Glomerular endothelial cell (primary cell): Measurements from ENCODE around the gene PRPF19. TPM values are rescaled to one million over a fixed set of nuclear protein-coding genes. Genes with fewer than 3 reads are reported as not detected.

Experiments used
- DNase-seq: peaks from one replicate; pipeline ENCODE4 v3.0.0-alpha.2; 2011; ENCODE audit warnings: low read depth, low spot score; ENCODE audit errors: extremely low read depth
- total RNA-seq: library from RNA; depleted of rRNA; stranded (reverse); fragments of >200 nt; gene quantifications from 2 replicates; pipeline ENCODE4 v1.2.3, GENCODE V29; 2015

The PRPF19 gene
- total RNA-seq: 78.5 and 98.2 TPM in 2 replicates

DNA sequence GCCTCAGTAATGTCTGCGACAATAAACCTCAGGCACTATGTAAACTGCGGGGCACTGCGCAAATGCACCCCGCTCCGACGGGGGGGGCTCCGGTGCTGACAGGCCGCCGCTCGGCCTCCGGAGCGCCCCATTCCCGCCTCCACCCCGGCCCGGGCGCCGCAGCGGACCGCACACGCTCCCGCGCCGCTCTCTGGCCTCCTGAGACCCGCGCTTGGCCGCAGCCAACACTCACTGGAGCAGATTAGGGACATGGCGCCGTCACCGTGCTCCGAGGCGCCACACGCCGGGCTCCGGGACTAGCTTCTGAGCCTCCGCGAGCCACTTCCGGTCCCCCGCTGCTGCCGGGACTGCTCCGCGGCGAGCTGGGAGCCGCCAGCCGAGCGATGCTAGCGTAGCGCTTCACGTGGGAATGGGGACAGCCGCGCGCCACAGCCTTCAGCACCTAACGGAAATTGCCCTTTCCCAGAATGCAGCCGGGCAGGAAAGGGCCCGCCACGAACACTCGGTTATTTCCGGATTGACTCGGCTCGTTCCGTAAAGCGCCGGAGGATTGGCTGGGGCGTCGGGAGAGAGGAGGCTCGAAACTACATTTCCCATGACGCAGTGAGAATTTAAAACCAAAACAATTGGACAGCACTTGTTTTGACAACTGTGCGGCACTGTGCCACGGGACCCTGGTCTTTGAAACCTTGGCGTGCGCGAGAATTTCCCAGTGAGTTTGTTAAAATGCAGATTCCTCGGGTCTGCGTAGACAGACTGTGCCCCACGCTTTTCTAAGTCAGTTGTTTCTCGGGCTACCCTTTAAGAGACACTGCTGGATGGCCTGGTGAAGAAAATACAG is at the start of gene PRPF19:
TSS of gene PRPF19 (minus strand) at position 454 of the 841 bp plus-strand sequence. CDS start at position 251, 203 bp downstream.
- peak; percentile 87 for DNase-seq

DNA sequence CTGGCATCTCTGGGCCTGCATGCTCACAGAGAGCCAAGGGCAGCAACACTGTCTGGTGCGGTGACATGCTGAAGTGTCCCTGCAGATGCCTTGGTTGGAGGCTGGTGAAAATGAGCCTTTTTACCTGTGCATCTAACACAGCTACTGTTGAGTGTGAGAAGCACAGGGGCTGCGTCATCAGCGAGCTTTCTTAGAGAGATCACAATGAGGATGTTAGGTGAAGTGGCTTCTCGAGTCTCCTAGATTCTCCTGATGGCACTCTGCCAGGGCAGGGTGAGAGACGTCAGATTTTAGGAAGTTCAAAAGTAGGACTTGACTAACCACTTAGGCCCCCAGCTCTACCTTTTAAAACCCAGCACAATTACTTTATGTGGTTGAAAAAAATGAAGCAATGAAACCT is 49.2 kb upstream of the PRPF19 start:
- DNase-seq: no peak

DNA sequence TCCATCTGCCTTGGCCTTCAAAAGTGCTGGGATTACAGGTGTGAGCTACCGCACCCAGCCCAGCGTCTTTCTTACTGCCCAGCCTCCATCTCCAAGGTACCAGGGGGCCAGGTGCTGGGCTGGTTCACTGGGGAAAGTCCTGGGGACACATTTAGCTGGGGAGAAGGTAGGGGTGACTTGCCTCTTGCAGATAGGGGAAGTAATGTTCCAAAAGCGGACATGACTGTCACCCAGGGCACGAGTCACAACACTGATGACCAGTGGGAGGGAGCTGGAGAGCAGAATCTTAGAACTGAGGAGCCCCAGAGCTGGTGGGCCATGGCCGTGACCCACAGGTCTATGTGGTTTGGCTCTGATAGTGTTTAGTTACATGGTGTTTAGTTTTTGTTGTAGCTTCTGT is 48.0 kb upstream of the PRPF19 start:
- no peak for DNase-seq

DNA sequence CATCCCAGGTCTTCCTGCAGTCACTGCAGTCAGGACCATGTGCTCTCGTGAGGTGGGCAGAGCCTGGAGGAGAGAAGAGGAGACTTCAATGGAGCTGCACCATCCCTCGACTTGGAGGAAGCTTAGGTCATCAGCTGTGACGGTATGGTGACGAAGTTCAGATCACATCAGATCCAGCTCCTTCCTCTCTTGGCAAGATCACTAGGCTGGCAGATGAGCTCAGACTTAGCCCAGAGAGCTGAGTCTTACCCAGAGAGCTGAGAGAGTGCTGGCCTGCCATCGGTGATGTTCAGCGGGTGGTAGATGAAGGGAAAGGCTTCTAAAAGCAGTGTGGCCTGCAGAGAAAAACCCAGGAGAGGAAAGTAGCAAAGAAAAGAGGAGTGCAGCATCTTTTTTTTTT is 47.4 kb upstream of the PRPF19 start:
- no peak for DNase-seq

DNA sequence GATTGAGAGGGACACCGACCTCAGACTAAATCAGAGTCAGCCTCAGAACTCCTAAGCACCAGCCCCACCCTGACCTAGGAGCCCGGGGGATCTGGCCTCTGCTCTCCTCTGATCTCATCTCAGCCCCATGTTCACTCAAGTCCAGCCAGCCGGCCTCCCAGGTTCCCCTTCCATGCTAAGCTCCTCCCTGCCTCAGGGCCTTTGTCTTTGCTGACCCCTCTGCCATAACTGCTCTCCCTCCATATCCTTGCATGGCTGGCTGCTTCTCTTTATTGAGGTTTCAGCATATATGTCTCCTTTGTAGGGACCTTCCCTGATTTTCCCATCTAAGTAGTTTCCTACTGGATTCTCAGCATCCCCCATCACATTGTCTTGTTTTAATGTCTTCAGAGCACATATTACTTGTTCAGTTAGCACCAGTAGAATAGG is 46.4 kb upstream of the PRPF19 start:
- DNase-seq: no peak

DNA sequence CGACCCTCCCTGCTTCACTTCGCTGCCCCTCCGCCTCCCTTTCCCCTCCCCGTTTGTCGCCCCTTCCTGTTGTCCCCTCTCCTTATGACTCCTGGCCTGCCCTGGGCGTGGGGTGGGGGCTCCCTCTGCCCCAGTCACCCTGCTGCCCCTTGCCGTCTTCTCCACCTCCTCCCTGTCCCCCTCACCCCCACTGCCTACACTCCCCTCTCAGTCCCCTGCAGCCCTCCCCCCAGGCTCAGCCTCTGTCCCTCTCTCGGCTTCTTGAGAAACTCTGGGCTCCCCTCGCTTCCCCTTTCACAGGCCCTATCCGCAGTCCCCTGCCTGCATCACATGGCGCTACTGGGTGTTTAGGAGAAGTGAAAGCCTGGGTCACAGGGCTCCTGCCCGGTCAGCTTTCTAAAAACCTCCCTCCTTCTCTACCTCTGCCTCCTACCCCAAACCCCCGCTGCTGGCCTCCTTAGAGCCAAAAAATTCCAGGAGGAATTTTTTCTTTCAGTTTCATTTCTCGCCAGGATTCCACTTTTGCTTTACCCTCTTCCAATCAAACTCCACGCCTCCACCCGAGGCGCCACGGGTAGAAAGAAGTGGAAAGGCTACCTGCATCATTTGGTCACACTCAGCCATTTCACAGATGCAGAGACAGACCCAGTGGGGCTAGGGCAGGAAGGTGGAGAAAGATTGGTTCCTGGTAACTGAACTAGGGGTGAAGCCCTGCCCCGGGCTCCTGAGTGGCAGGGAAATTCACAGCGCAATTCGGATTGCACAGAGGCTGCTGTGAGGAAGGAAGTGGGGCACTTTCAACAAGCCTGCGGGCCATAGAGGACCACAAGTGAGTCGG is 45.7 kb upstream of the PRPF19 start, which contains the start of gene SLC15A3:
TSS of gene SLC15A3 (minus strand) at position 273 of the 838 bp plus-strand sequence. CDS start 625 bp downstream, outside the sequence.
- no peak for DNase-seq

DNA sequence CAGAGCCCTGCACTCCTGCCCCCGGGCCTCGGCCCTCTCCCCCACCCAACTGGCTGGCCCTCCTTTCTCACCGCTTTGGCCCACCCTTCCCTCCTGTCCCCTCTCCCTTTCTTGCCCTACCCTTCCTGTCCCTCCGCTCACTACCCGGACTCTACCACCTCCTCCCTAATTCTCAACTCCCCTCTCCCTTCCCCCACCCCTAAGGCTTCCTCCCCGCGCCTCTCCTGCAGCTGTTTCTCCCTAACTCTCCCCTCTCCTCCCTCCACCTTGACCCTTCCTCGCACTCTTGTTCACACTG is 45.2 kb upstream of the PRPF19 start:
- DNase-seq: no peak

DNA sequence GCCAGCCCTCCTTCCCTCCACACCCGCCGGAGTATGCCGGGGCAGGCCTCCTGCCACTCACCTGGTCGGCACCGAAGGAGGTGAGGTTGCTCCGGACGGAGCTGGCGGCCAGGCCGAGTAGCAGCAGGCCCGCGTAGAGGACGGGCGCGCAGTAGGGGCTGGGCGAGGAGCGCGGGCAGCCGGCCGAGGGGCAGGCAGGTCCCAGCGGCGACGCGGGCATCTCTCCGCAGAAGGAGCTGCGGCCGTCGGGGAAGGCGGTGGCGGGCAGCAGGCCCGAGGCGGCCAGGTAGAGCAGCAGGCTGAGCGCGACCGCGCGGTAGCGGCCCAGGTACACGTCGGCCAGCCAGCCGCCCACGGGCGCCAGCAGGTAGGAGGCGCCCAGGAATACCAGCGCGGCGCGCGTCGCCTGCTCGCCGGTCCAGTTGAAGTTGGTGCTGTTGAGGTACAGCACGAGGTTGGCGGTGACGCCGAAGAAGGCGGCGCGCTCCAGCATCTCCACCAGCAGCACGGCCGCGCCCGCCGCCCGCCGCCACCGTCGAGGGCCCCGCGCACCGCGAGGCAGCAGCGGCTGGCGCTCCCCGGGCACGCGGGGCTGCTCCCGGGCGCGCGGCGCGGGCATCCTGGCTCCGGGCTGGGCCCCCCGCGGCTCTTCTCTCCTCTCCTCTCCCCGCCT is 44.7 kb upstream of the PRPF19 start:
- no peak for DNase-seq

DNA sequence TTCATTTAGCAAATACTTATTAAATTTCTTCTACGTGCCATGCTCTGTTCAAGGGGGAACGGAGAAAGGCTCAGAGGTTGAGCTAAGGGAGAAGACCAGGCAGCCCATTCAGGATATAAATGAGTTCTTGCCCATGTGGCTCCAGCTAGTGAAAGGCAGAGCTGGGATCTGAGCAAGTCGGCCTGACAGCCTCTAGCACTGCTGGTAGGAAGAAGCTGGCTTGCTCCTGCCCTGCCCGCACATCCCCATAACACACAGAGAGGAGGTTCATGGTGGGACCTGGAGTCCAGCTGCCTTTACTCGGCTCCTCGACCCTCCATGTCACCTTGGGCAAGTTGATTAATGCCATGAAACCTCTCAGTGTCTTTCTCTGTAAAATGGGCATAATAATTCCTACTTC is 43.6 kb upstream of the PRPF19 start:
- DNase-seq: no peak

DNA sequence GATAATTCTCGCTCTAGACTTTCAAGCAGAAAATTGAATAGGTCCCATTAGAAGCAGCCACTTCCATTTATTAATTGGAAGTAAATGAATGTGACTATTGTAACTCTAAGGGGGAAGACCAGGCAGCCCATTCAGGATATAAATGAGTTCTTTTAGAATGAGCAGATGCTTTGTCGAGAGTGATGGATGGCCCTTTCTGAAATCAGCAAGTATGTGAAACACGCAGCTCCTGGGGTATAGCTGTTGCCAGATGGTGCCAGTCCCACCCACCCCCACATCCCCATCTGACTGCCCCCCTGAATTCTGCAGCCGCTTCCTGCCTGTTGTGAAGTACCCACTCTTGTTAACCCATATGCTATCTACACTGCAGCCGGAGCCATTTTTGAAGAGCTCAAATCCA is 41.9 kb upstream of the PRPF19 start:
- no peak for DNase-seq

DNA sequence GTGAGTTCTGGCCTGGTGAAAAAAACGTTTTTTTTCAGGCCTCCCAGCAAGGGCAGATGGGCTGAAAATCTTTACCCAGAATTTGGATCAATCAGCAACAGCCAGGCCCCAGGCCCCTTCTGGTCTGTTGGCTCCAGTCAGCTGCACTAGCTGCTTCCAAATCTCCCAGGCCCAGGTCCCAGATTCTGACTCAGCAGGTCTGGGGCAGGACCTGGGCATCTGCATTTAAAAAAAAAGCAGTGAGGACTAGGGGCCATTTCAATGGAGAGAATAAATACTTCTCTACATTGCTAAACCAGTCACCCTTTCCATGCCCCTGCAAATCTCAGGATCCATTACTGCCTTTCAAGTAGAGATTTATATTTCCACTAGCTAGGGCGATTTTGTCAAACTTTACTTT is 41.3 kb upstream of the PRPF19 start:
- no peak for DNase-seq

DNA sequence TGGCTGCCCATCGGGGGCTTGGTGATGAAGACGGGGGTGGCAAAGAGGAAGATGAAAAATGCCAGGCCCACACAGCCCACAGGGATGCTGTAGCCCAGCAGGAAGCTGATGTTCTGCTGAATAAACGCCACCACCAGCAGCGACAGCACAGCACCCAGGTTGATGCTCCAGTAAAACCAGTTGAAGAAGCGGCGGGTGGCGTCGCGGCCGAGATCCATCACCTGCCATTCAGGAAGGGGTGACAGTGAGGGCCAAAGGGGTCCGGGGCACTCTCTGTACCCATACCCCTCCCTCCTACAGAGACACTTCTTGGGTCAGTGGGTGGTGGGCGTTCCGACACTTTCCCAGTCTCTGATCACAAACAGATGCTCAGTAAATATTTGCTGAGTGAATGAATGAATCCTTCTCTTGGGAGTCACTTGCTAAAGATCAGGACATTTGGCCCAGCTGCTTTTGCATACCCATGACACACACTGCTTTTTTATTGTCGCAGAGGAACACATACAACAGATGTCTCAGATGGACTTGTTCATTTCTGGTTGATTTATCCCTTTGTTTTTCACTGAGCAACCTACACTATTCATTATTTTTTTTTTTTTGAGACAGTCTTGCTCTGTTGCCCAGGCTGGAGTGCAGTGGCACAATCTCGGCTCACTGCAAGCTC is 40.3 kb upstream of the PRPF19 start:
- DNase-seq: no peak

DNA sequence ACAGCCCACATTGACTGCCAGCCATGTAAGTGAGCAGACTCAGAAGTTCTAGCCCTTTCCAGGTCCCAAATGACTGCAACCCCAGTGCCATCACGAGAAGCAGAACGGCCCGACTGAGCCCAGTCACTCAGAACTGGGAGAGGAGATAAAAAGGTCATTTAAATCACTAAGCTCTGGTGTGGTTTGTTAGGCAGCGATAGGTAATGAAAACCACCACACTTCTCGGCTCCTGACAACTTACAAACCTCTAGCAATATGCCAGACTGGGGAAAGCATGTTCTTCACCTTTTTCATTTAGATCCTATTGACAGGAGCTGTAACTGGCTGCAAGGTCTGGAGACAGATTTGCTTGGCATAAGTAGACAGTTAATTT is 38.9 kb upstream of the PRPF19 start:
- DNase-seq: no peak

DNA sequence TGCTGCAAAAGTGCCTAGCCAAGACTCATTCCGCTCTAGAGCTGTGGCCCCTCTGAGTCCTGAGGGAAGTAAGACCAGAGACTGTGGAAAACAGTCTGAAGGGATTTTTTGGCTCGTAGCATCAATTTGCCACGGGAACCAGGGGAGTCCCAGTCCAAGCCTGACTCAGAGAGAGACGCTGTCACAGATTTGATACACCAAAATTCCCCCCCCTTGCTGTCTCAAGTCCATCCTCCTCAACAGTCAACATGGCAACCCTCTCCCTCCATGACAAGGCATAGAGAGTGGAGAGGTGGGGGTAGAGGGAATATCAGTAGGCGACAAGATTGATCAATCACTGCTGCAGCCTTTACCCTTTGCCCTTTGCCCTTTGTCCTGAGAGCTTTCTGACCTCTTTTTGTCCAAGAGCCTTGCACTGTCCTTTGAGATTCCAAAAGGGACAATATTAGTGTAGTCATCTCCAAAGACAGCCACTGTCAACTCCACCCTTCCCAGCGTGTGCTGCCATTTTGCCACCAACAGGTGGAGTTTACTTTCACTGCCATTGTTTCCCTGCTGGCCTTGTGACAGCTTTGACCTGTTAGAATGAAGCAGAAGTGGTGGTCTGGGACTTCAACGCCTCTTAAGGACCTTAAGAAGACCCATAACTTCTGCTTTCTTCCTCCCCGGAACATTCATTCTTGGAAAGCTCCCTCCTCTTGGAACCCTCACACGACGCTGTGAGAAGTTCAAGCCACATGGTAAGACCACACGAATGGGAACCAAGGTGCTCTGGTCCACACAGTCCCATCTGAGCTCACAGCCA is 38.3 kb upstream of the PRPF19 start:
- DNase-seq: no peak

DNA sequence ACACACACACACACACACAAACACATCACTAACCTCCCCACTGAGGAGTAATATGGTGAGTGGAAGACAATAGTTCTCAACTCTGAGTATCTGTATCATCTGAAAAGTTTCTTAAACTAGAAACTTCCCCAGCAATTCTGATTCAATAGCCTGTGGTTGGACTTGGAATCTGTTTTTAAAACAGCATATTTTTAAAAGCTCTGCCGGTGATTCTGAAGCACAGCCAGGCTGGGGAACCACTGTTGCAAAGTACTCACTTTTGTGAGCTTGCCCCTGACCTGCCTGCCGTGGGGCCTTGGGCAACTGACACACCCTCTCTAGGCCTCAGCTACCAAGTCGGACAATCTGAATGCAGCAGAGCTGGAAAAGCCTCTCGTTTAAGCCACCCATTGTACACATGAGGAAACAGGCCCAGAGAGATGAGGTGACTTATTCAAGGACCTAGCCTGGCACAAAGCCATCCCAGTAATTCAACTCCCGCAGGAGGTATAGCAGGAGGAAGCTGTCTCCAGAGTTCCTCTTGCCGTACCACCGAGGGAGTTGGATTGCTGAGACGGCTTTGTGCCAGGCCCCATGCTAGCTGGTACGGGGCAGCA is 36.7 kb upstream of the PRPF19 start:
- no peak for DNase-seq

DNA sequence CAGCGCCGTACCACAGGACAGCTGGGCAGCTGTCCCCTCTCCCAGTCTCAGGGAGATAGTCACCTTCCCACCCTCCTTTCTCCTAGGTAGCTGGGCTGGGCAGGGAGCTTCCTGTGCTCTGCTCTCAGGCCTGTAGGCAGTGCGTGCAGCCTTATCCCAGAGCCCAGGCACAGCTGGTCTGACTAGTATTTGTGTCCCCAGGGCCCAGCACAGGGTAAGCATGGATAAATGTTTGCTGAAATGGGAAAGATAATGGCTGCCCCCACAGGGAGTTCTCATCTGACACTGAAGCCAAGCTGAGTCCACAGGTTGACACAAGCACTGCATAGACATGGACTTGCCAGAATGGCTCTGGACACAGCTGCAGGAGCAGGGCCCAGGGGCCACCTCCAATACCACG is 35.8 kb upstream of the PRPF19 start:
- DNase-seq: no peak

DNA sequence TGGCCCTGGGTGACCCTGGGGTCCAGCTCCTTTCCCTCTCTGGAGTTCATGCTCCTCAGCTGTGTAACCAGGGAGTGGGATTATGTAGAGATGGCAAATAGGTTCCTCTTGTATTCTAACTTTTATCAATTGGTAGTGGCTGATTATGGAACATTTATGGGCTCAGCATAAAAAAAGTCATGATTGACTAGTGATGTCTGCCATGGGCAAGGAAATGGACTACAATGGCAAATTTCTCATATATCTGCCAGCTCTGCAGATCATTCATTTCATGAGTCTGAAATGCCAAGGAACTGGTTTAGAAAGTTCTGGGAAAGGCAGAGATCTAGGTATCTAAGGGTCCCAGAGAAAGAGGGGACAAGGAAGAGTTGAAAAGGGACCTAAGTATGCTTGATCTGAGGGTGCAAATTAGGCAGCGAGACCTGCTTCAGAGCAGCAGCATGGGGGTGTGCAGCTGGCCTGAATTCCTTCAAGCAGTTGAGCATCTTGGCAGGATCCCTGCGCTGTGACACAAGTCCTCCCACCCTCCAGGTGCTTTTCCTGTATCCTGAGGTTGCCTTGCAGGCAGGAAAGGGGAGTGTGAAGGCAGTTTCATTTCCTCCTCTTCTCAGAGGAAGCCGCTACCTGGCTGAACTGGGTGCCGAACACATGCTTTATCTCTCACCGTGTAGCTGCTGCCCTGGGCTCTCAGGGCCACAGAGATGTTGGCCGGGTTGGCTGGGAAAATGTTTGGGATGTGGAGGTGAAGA is 35.2 kb upstream of the PRPF19 start:
- no peak for DNase-seq

DNA sequence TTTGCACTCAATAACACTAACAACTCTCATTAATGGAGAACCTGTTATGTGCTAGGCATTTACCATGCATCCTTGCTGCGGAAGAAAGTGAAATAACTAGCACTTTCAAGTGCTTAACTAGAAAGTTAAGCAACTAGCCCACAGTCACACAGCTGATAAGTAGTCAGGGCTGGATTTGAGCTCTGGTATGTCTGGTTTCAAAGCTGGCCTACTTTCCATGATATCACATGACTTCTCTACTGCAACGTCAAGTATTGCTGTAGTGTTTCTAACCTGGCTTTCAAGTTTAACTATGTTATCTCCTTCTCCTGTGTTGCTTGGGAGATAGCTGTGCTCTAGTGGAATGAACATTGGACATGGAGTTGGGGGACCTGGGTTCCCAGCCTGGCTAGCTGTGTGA is 33.5 kb upstream of the PRPF19 start:
- DNase-seq: no peak

DNA sequence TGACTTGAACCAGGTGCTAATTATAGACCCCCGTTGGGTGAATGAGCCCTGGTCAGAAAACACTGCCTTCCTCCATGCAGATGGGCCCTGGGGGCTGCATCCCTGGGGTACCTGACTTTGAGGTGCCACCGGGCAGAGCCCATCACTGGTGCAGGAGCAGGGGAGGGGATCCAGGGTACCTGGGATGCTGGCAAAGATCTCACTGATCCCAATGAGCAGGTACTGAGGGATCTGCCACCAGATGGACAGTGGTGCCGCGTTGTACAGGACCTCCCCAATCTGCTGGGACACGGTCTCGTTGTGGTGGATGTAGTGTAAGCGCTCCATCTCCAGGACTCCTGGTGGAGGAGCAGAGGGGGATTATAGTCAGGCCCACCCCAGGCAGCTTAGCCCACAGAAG is 32.9 kb upstream of the PRPF19 start:
- no peak for DNase-seq
